ELR (cell line): Measurements from ENCODE around the gene FOXO6.

Experiments used
- DNase-seq: peaks from one replicate; pipeline ENCODE4 v3.0.0-alpha.2; 2015; ENCODE audit warnings: low read depth

FOXO6 gene

DNA sequence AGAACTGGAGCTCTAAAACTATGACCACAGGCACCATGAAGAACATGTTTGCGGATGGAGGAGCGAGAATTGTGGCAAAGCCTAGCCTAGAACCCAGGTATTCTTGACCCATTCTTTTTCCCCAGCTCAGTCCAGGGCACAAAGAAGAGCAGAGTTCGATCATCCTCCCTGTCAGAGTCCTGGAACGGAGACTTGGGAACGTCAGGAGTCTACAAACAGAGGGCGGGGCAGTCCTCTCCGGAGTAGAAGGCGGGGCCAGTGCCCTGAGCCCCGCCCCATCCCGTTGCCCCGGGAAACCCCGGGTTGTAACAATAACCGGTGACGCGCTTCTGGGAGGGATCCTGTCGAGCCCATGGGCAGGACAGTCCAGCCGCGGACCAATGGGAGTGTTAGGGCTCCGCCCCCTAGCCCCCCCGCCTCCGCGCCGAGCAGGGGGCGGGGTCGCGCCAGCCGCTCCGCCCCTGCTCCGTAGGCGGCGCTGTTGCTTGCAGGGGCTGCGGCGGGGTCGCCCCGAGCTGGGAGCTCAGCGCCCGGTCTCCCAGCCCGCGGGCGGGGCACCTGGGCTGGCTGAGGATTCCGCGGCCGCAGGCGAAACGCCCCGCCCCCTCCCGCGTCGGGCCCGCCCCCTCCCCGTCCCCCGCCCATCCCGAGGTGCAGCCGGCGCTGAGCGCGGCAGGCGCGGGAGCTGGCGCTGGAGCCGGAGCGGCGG lies at the start of gene FOXO6:
FOXO6 (plus strand) TSS at position 649 of the 709 bp plus-strand sequence.
- DNase-seq: peak; percentile 98

DNA sequence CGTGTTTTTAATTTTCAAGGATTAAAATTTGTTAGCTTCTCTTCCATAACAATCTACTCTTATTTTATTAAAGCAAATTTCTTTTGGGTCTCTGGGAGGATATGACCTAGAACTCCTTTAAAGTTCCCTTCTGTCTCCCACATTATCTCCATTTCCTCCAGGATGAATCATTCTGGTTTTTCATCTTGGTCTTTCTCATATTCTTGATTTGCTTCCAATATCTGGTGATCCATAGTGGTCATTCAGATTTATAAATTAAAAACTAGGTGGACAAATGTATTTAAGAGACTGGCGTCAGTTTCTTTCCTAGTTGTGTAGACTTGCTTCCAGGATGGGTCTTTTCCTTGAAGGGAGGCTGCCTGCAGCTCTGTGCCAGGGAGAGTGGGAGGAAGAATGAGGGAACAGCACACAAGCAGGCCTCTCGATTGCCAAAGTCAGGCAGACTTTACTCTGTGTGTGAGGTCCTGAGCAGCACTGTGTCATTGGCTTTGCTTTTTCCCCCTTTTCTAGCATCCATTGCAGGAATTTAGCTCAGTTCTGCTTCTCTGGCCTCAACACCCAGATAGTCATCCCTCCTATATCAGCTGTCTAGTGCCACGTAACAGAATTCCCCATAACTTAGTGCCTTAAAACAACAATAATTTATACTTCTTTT lies 48.1 kb upstream of the FOXO6 start:
- DNase-seq: no peak

DNA sequence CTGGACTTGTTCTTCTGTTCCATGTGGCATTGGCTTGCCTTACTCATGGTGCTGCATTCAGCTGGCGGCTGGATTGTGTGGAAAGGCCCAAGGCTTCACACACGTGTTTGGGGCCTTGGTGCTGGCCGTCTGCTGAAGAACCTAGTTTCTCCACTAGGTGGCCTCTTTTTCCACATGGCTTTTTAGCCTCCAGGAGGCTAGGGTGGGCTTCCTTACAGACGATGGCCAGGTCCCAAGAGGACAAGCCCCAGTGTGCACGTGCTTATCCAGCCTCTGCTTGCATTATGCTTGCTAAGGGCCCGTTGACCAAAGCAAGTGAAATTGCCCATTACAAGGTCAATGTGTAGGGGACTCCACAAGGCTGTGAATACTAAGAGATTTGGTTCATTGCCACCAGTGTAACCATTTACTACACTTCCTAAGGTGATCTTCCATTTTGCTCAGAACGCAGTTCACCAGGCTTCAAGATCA lies 47.5 kb upstream of the FOXO6 start:
- DNase-seq: peak; percentile 31

DNA sequence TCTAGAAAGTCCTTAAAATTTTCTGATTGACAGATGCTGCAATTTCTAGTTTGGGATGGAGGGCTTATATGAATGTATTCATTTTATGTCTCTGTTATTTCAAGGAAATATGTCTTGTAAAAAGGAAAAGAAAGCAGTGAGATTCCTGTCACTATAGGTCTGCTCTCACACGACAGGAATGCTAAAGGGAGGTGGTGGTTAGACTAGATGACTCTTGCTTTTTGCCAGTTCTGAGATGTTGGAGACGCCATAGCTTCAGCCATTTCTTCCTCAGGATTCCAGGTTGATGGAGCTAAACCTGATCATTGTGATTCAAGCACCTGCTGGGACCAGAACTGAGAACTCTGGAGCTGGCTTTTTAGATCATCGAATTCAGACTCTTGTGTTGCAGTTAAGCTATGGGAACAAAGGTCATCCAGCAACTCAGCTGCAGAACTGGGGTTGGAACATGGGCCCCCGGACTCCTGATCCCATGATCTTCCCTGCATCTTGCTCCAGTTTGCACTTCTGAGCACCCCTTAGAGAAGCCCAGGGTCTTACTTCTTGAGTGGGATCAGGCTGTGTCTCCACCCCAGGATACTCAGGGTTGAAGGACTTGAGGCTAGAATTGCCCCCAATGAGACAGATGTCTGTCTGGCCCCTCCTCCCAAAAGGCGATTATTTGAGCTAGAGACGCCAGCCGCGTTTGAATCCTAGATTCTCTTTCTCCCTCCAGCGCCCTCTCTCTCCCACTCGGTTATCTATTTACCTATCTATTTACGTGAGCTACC lies 46.7 kb upstream of the FOXO6 start:
- DNase-seq: no peak

DNA sequence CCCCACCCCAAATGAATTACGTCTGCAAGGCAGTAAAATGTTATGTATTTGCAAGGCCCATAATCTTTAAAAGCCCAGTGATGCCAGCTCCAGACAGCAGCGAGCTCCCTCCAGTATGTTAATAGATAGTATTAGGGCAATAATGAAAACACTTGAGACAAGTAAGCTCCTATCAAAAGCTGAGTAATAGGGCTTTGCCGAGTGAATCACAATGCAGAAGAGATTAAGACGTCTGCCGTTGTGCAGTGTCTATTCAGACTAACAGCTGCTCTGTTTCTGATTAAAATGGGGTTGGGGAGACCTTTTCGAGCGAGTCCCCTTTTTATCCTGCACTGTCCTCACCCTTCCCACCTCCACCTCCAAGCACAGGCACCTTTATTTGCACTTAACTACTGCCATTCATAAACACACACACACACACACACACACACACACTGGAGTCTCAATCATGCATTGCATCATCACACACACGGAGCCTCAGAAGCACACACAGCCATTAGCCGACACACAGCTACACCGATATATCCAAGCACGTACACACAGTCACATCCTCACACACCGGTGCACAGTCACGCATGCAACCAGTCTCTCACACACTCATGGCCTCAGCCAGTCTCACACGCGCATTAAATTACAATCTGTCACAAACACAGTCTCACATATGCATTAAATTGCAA lies 46.0 kb upstream of the FOXO6 start:
- DNase-seq: peak; percentile 27

DNA sequence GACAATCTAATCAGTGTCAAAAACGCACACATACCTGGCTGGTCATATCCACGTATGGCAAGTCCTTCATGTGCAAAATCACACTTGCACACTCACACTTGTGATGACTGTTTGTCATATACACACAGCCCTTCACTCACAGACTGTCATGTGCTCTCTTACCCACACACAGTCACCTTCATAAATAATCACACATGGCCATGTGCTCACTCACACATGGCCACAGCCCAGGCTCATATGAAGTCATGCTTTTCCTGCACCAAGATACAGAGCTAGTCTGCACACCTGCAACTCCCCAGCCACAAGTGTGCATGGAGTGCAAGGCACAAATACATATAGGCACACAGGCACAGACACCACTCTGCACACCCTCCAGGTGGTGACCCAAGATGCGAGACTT lies 45.4 kb upstream of the FOXO6 start:
- no peak for DNase-seq

DNA sequence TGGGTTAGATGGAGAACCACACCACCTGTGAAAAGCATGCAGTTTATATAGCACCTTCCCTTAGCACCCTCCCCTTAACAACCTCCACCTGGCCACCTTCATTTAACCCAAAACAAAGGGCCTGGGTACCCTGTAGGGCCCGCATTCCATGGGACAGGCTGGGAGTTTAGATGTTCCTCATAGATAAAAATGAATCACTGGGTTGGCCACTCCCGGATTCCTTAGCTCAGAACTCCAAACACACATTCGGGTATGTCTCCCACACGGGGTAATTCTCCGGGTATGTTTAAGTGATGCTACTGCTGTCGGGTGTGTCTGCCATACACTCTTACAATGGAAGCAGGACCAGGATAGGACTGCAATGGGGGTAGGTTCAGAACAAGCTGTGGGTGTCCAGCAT lies 43.9 kb upstream of the FOXO6 start:
- DNase-seq: peak; percentile 39

DNA sequence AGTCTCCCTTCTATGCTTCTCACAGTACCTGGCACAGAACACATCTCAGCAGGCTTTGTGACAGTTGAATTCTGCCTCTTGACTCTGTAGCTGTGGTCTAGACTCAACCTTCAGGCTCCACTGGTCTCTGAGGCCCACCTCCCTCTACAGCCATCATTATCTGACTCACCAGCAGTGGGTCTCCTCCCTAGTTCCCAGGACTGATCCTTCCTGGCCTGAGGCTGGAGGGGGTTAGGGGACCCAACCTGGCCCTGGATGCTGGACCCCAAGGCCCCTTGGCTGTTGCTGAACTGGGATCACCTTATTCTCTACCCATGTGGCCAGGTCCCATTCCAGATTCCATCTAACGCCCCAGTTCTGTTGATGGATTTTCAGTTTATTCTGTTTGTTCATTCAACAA lies 43.1 kb upstream of the FOXO6 start:
- no peak for DNase-seq

DNA sequence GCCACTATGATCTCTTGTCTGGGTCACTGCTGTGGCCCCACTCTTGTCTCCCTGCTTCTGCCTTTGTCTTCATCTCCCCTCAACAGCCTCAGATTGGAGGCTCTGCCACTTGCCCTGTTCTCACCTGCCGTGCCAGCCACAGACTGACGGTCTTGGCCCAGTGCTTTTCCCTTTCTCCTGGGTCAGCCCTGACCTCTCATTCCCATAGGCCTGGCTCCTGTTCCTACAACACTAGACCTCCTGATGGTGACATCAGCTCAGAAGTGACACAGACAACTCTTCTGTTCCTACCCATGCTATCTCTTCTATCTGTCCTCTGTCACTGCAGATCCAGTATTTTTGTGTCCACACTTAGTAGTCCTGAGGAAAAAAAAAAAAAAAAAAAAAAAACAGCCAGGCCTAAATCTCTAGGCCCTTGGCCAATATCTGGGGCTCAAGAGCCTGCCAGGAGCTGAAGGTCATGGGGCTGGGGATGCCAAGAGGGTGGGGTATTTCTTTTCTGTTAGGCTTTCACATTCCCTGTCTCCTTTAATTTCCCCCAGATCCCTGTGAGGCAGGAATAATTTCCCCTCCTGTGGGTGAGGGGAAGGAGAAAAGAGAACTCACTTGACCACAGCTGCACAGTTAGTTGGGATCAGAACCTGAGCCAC lies 42.0 kb upstream of the FOXO6 start:
- no peak for DNase-seq

DNA sequence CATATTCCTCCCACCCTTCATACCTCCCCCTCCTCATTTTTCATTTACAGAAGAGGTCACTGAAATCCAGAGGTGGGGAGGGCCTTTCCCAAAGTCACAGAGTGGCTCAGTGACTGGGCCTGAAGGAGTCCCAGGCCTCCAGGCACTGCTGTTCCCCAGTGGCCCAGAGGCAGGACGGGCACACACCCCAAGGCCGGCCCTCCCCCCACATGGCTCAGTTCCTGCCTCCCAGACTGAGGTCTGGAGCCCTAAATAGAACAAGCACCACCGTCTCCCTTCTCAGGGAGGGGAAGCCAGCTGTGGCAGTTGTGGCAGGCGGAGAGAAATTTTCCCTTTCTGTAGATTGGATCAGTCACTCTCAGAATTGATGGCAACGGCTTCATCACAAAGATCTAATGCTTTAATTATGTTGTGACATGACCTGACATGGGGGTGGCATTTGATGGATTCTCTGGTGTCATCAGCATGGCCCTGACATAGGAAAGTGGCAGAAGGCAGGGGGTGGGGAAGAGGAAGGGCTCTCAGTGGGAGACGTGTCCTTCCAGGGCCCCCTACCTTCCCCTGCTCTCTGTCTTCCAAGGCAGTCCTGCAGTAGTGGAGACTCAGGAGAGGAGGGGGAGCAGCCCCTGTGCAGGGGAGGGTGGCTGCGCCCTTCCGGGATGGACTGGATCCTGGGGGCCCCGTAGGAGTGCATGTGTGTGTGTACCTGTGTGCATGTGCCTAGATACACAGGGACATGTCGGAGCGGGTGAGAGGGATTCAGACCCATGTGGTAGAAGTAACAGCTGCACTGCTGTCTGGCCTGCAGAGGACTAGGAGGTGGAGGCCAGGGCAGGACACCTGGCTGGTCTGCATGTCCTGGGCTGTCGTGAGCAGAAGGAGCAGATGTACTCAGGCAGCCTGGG lies 41.2 kb upstream of the FOXO6 start:
- DNase-seq: no peak

DNA sequence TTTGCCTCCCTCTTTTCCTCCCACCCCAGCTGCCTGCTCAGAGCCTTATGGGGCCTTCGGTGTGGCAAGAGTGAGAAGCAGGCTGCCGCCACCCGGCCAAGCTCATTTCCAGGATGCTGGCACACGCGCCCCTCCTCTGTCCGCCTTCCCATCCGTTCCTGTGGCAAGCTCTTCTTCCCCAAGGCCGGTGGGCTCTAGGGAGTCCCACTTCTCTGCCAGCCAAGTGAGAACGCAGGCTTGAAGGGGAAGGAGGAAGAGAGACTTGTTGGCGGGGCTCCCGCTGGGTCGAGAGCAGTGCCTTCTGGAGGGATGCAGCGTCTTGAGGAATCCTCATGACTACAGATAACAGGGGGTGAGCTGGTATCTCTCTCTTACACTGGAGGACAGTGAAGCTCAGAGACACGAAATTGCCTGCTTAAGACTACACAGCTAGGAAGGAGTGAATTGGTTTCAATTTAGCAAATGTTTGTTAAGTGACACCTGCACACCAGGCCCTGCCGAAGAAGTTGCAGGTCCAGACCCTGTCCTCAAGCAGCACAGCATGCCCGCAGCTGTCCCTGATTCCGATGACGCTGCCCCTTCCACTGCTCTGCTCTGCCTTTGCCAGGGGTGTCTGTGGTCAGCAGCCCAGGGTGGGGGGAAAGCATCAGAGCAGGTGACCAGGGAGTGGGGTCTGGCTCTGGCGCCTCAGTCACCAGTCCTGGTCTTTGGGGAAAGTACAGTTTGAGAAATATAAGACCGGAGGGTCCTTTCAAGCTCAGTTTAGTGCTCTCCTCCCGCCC lies 40.1 kb upstream of the FOXO6 start:
- no peak for DNase-seq

DNA sequence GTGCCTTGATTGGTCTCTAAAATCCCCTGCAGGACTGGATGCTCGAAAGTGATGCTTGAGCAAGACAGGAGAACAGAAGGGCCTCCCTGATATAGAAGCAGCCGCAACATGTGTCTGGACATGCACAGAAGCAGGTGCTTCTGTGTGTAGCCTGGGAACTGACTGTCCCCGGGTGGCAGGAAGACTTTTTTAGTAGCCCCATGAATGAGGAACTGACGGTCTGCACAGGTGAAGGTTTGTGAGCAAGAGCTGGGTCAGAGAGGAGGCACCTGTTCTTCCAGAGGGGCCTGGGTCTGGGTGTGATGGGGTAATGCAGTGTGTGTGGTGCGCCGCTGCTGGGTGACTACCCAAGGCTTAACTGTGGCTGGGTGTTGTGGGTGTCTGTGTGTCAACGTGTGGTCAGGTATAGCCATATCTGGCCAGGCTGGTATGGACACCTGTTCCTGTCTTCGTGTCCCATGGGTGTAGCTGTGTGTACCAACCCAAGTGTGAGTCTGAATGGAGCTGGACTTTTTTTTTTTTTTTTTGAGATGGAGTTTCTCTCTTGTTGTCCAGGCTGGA lies 39.1 kb upstream of the FOXO6 start:
- DNase-seq: no peak

DNA sequence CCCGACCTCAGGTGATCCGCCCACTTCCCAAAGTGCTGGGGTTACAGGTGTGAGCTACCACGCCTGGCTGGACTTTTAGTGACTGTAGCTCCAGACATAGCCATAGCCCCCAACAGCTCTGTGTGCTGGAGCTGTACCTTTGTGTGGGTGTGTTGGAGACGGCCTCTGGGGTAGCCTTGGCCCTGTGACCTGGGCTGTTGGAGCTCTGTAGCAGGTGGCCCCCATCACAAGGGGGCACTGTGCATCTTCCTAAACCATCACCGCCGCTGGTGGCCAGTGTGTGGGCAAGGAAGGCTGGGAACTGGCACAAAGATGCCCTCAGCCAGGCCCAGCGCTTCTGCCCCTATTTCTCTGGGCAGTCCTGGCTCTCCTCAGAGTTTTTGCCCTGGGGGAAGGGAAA lies 38.4 kb upstream of the FOXO6 start:
- DNase-seq: peak; percentile 65

DNA sequence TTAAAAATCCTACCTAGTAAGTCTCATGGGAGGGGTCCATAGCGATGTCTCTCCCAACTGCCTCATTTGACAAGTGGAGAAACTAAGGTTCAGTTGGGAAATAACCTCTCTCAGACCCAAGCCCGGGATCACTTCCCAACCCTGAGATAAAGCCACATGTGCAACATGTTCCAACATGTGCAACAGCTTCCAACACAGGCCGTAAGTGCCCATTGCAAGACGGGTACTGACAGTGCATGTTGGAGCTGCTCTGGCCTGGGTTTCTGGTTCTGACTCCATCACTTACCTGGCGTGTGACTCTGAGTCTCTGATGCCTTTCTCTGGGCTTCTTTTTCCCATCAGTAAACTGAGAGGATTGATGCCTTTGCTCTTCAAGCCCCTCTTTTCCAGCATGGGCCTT lies 38.0 kb upstream of the FOXO6 start:
- DNase-seq: no peak

DNA sequence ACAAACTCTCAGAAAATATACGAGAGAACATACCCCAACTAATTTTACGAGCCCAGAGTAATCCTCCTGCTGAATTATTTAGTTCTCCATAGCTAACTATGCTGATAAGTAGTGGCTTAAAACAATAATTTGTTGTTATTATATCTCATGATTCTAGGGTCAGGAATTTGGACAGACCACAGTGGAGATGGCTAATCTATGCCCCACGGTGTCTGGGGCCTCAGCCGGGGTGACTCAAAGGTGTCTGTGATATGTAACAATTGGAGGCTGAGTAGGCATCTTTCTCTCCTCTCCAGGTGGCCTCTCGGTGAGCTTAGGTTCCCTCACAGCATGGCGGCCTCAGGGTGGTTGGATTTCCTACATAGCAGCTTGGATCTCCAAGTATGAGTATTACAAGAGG lies 35.4 kb upstream of the FOXO6 start:
- peak; percentile 76 for DNase-seq

DNA sequence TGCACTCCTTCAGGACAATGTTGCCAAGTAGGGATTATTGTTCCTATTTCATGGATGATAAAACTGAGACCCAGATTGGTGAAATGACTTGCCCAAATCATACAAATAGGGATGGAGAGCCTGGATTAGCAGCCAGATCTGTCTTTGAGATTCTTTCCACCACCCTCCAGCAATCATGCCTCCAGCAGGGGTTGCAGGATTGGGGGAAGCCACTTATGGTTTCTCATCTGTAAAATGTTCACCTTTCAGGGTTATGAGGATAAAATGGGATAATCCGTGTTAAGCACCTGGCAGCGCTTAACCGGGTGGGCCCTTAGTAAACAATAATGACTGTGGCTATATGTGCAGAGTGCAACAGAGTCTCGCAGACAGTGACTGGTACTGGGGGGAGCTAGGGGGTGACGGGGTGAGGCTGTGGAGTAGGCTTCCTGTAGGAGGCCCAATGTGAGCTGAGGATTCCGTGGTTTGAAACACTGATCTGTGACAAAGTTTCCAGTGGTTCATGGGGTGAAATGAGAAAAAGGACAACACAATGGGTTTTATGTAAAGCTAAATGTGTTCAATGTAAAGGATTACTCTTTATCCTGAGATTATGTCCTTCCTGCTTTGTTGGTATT lies 33.7 kb upstream of the FOXO6 start:
- DNase-seq: no peak

DNA sequence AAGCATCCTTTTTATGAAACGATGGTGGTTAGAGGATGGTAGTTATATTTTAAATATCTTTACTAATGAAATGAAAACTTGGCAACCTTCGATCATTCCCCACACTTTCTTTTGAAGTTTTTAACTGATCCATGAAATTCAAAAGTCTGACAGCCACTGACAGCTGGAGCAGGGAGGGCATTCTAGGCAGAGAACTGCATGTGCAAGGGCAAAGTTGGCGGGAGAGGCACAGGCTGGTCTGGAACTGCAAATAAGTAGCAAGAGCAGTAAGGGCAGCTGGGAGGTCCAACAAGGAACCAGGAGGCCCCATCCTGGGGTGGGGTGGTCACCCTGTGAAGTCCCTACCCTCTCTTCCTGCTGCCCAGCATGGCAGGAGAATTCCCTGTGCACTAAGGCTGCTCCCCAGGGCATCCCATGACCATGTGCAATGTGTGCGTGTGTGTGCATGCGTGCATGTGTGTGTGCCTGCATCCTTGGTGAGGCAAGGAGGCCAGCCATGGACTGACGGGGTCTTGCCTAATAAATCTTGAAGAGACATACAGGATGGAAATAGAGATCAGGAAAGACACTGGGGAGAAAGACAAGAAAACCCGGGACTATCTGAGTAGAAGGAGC lies 33.1 kb upstream of the FOXO6 start:
- DNase-seq: no peak

DNA sequence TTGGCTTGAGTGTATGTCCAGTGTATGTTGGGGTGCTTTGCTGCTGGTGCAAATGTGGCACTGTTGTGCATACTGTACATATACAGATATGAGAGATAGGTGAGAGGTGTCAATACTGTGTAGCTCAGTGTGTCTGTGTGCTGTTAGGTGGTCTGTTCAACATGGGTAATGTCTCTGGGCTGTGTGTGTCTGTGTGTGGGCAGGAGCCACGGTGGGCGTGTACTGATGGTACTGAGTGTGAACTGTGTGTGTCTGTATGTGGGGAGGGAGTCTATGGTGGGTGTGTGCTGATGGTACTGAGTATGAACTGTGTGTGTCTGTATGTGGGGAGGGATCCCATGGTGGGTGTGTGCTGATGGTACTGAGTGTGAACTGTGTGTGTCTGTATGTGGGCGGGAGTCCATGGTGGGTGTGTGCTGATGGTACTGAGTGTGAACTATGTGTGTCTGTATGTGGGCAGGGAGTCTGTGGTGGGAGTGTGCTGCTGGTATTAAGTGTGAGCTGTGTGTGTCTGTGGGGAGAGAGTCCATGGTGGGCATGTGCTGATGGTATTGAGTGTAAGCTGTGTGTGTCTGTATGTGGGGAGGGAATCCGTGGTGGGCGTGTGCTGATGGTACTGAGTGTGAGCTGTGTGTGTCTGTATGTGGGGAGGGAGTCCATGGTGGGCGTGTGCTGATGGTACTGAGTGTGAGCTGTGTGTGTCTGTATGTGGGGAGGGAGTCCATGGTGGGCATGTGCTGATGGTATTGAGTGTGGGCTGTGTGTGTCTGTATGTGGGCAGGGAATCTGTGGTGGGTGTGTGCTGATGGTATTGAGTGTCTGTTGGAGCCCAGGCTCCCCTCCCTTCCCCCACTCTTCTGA lies 32.2 kb upstream of the FOXO6 start:
- no peak for DNase-seq
